Cardiac septum (tissue), 1 donor: ENCODE results near the gene CHKB. TPM values are rescaled to one million over a fixed set of nuclear protein-coding genes. Genes with fewer than 3 reads are reported as not detected.

Experiments
- total RNA-seq: library from RNA; stranded (reverse); fragmentation: NEBNext Ultra II Directional; extraction: Animal tissue kit (Norgen Biotek cat#: 25700); gene quantifications from one replicate; pipeline ENCODE4 v1.2.1, GENCODE V29; 2021
- donor health status: DM: no; HTN: no; CAD: no.

The CHKB gene
- total RNA-seq, 1 donor from 2014 or later = 49.4 TPM

Other genes with a start within 250 kb of the CHKB start
- 37.1 TPM for gene PPP6R2, start 239.5 kb downstream of the CHKB start, total RNA-seq
- 63.5 TPM for gene SBF1, start 107.8 kb downstream of the CHKB start, total RNA-seq
- 0.13 TPM for gene ADM2, start 101.3 kb downstream of the CHKB start, total RNA-seq
- gene MIOX, start 96.0 kb downstream of the CHKB start, total RNA-seq = not detected
- 28.7 TPM for gene LMF2, start 75.1 kb downstream of the CHKB start, total RNA-seq
- gene NCAPH2, start 74.6 kb downstream of the CHKB start, total RNA-seq = 25.1 TPM
- 2.4 TPM for gene SCO2, start 57.3 kb downstream of the CHKB start, total RNA-seq
- gene TYMP, start 52.8 kb downstream of the CHKB start, total RNA-seq = 18.3 TPM
- gene KLHDC7B, start 37.0 kb downstream of the CHKB start, total RNA-seq = 0.08 TPM
- gene SYCE3, start 19.9 kb downstream of the CHKB start, total RNA-seq = not detected
- 253 TPM for gene CPT1B, start 4.4 kb downstream of the CHKB start, total RNA-seq
- 0.48 TPM for gene MAPK8IP2, start 17.9 kb upstream of the CHKB start, total RNA-seq
- 33.7 TPM for gene ARSA, start 45.3 kb upstream of the CHKB start, total RNA-seq
- gene SHANK3, start 90.0 kb upstream of the CHKB start, total RNA-seq = 25.9 TPM
- gene ACR, start 155.4 kb upstream of the CHKB start, total RNA-seq = 0.40 TPM
- 9.2 TPM for gene RABL2B, start 200.8 kb upstream of the CHKB start, total RNA-seq